ENCODE data around the gene RAB3GAP1.

DNA sequence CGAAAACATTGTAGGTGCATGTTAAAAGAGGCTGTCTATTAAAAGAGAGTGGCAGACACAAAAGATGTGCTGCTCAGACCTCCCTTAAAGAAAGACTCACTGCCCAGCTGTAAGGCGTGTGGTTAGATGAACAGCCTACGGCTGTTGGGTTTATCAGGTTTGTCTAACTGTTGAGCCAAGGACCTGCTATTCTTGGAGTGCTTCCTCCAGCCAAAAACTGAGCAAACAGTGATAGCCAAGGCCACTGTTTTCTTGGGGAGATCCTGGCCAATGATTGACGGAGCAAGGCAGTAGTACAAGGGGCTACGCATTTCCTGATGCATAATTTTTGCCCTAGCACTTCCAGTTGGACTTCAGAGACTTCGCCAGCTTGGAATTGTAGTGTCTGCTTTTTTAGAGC, 1.4 kb upstream of the RAB3GAP1 start:
- TF ChIP-seq, protein P1, sequence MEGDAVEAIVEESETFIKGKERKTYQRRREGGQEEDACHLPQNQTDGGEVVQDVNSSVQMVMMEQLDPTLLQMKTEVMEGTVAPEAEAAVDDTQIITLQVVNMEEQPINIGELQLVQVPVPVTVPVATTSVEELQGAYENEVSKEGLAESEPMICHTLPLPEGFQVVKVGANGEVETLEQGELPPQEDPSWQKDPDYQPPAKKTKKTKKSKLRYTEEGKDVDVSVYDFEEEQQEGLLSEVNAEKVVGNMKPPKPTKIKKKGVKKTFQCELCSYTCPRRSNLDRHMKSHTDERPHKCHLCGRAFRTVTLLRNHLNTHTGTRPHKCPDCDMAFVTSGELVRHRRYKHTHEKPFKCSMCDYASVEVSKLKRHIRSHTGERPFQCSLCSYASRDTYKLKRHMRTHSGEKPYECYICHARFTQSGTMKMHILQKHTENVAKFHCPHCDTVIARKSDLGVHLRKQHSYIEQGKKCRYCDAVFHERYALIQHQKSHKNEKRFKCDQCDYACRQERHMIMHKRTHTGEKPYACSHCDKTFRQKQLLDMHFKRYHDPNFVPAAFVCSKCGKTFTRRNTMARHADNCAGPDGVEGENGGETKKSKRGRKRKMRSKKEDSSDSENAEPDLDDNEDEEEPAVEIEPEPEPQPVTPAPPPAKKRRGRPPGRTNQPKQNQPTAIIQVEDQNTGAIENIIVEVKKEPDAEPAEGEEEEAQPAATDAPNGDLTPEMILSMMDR (IDR thresholded peaks at IDR 0.05; ENCODE audit: borderline replicate concordance, extremely low read depth, low read length, poor library complexity, severe bottlenecking), result no peak
- no peak for TF ChIP-seq EZH2 (IDR thresholded peaks at IDR 0.05; ENCODE audit: borderline replicate concordance, low read depth, low read length, severe bottlenecking)

Measured in DND-41 (cell line).